SK-N-SH treated with all-trans-retinoic acid at 6 μM for 48 hours (cell line): ENCODE data around the gene COL23A1.
"Not testable (repeated sequence)": the region's sequence is repeated elsewhere in the genome, so short reads cannot be mapped to it uniquely, and the experiment has no call there.

Source experiments
- ATAC-seq: fragments of 200-7000 bp; cut with Tn5 transposase; 3 replicates; pipeline ENCODE4 v1.9.1; 2020; ENCODE audit warnings: mild to moderate bottlenecking, moderate library complexity
- ARNTL ChIP-seq: fragments of 450-650 bp; formaldehyde crosslinking; IDR thresholded peaks from 2 replicates; pipeline ENCODE4 v1.5.0; 2020; ENCODE audit warnings: low read depth, mild to moderate bottlenecking, moderate library complexity, borderline replicate concordance
- BACH2 ChIP-seq: fragments of 250-450 bp; sonication (Bioruptor Pico); IDR thresholded peaks from 2 replicates; pipeline ENCODE4 v1.9.0; 2021; ENCODE audit warnings: mild to moderate bottlenecking, borderline replicate concordance
- CREB5 ChIP-seq: fragments of 250-450 bp; sonication (Bioruptor Pico); IDR thresholded peaks from 2 replicates; pipeline ENCODE4 v1.5.1; 2020; ENCODE audit warnings: low read depth, mild to moderate bottlenecking, moderate library complexity
- CSDC2 ChIP-seq: fragments of 250-450 bp; sonication (Bioruptor Pico); IDR thresholded peaks from 2 replicates; pipeline ENCODE4 v1.5.0; 2020; ENCODE audit warnings: mild to moderate bottlenecking, moderate library complexity
- ESRRG ChIP-seq: fragments of 250-450 bp; sonication (Bioruptor Pico); IDR thresholded peaks from 2 replicates; pipeline ENCODE4 v1.6.1; 2021; ENCODE audit warnings: mild to moderate bottlenecking
- GLIS3 ChIP-seq: fragments of 250-450 bp; sonication (Bioruptor Pico); IDR thresholded peaks from 2 replicates; pipeline ENCODE4 v1.5.0; 2020; ENCODE audit warnings: mild to moderate bottlenecking, moderate library complexity
- OSR1 ChIP-seq: fragments of 250-450 bp; sonication (Bioruptor Pico); IDR thresholded peaks from 2 replicates; pipeline ENCODE4 v1.8.0; 2022; ENCODE audit warnings: moderate library complexity, mild to moderate bottlenecking, inconsistent platforms
- PATZ1 ChIP-seq: fragments of 250-450 bp; sonication (Bioruptor Pico); IDR thresholded peaks from 2 replicates; pipeline ENCODE4 v1.8.0; 2020; ENCODE audit warnings: mild to moderate bottlenecking, moderate library complexity, borderline replicate concordance
- POU6F1 ChIP-seq: fragments of 250-450 bp; sonication (Bioruptor Pico); IDR thresholded peaks from 2 replicates; pipeline ENCODE4 v1.8.0; 2021; ENCODE audit warnings: low read depth, mild to moderate bottlenecking, moderate library complexity, borderline replicate concordance
- RARB ChIP-seq: fragments of 250-450 bp; sonication (Bioruptor Pico); IDR thresholded peaks from 2 replicates; pipeline ENCODE4 v1.8.0; 2021; ENCODE audit warnings: mild to moderate bottlenecking, moderate library complexity
- SNAI2 ChIP-seq: fragments of 250-450 bp; sonication (Bioruptor Pico); IDR thresholded peaks from 2 replicates; pipeline ENCODE4 v1.5.0; 2020; ENCODE audit warnings: mild to moderate bottlenecking, moderate library complexity
- TCF4 ChIP-seq: fragments of 250-450 bp; sonication (Bioruptor Pico); IDR thresholded peaks from 2 replicates; pipeline ENCODE4 v1.8.0; 2021; ENCODE audit warnings: mild to moderate bottlenecking, moderate library complexity, borderline replicate concordance
- TSHZ2 ChIP-seq: fragments of 250-450 bp; sonication (Bioruptor Pico); IDR thresholded peaks from 2 replicates; pipeline ENCODE4 v1.5.0; 2020; ENCODE audit warnings: mild to moderate bottlenecking, moderate library complexity
- ZFP3 ChIP-seq: fragments of 250-450 bp; sonication (Bioruptor Pico); IDR thresholded peaks from 2 replicates; pipeline ENCODE4 v1.5.0; 2020; ENCODE audit warnings: mild to moderate bottlenecking, moderate library complexity
- ZFP30 ChIP-seq: fragments of 450-650 bp; formaldehyde crosslinking; IDR thresholded peaks from 2 replicates; pipeline ENCODE4 v1.5.0; 2022; ENCODE audit warnings: mild to moderate bottlenecking, moderate library complexity
- ZNF565 ChIP-seq: fragments of 450-650 bp; formaldehyde crosslinking; conservative IDR thresholded peaks from 2 replicates; pipeline ENCODE4 v1.5.0; 2020; ENCODE audit warnings: low read depth, mild to moderate bottlenecking, moderate library complexity
- ZNF70 ChIP-seq: fragments of 450-650 bp; formaldehyde crosslinking; IDR thresholded peaks from 2 replicates; pipeline ENCODE4 v1.5.0; 2020; ENCODE audit warnings: mild to moderate bottlenecking, moderate library complexity
- ZNF8 ChIP-seq: fragments of 450-650 bp; formaldehyde crosslinking; IDR thresholded peaks from 2 replicates; pipeline ENCODE4 v1.5.0; 2020; ENCODE audit warnings: mild to moderate bottlenecking, moderate library complexity

The COL23A1 gene

GRCh38 chr5:178319541-178320041 lies 270.6 kb downstream of the COL23A1 start:
- TF ChIP-seq RARB (no peak), POU6F1 (CRISPR knock-in tag) (no peak), ZNF8 (CRISPR knock-in tag) (no peak), OSR1 (CRISPR knock-in tag) (no peak), SNAI2 (CRISPR knock-in tag) (no peak), GLIS3 (CRISPR knock-in tag) (no peak), TSHZ2 (no peak), BACH2 (no peak), ZFP30 (no peak), ZNF70 (no peak)
- no peak for ATAC-seq

- no peak for ATAC-seq
- TF ChIP-seq GLIS3 (CRISPR knock-in tag): no peak
- no peak for TF ChIP-seq PATZ1 (CRISPR knock-in tag)
- no peak for TF ChIP-seq ZFP3
These were observed 271.3 kb downstream of the COL23A1 start for GRCh38 chr5:178318893-178319292.

GRCh38 chr5:178318382-178318781 lies 271.8 kb downstream of the COL23A1 start:
- TF ChIP-seq PATZ1 (CRISPR knock-in tag) (no peak), CSDC2 (CRISPR knock-in tag) (no peak), GLIS3 (CRISPR knock-in tag) (no peak), ZFP30 (no peak), POU6F1 (CRISPR knock-in tag) (no peak), ARNTL (CRISPR knock-in tag) (no peak), BACH2 (no peak), CREB5 (CRISPR knock-in tag) (no peak), ESRRG (CRISPR knock-in tag) (no peak), ZFP3 (no peak), TSHZ2 (no peak), RARB (no peak), ZNF8 (CRISPR knock-in tag) (no peak), TCF4 (no peak), ZNF565 (CRISPR knock-in tag) (no peak)
- ATAC-seq: no peak

GRCh38 chr5:178317727-178318126 lies 272.5 kb downstream of the COL23A1 start:
- not testable (repeated sequence) for ATAC-seq
